Measurements from ENCODE around the gene LIME1.
A peak's percentile ranks its signal among the peaks of the same experiment; 100 is the strongest.

LIME1 gene

GRCh38 chr20:63735859-63736718 lies at the start of gene LIME1:
TSS of gene LIME1 (plus strand) at chr20:63736664. CDS start at chr20:63737550, 886 bp downstream.
- DNase-seq (ENCODE audit: low read depth in 1 of 2, low spot score in 1 of 2), result peak in 1 of 2 donors; percentile 53

GRCh38 chr20:63687419-63688178 lies 48.9 kb upstream of the LIME1 start:
- no peak for DNase-seq (ENCODE audit: low read depth in 1 of 2, low spot score in 1 of 2)

- no peak for DNase-seq (ENCODE audit: low read depth in 1 of 2, low spot score in 1 of 2)
These were observed 48.0 kb upstream of the LIME1 start for GRCh38 chr20:63688228-63689045.

GRCh38 chr20:63689046-63690002 lies 47.1 kb upstream of the LIME1 start:
- no peak for DNase-seq (ENCODE audit: low read depth in 1 of 2, low spot score in 1 of 2)

- no peak for DNase-seq (ENCODE audit: low read depth in 1 of 2, low spot score in 1 of 2)
These were observed 46.2 kb upstream of the LIME1 start for GRCh38 chr20:63690003-63690897.

GRCh38 chr20:63690898-63691710 lies 45.4 kb upstream of the LIME1 start:
- DNase-seq (ENCODE audit: low read depth in 1 of 2, low spot score in 1 of 2), result no peak

GRCh38 chr20:63691711-63692435 lies 44.6 kb upstream of the LIME1 start:
- DNase-seq (ENCODE audit: low read depth in 1 of 2, low spot score in 1 of 2), result no peak

GRCh38 chr20:63692436-63693082 lies 43.9 kb upstream of the LIME1 start:
- DNase-seq (ENCODE audit: low read depth in 1 of 2, low spot score in 1 of 2), result no peak

GRCh38 chr20:63693083-63693732 lies 43.3 kb upstream of the LIME1 start:
- no peak for DNase-seq (ENCODE audit: low read depth in 1 of 2, low spot score in 1 of 2)

- no peak for DNase-seq (ENCODE audit: low read depth in 1 of 2, low spot score in 1 of 2)
These were observed 42.5 kb upstream of the LIME1 start for GRCh38 chr20:63693733-63694583.

- DNase-seq (ENCODE audit: low read depth in 1 of 2, low spot score in 1 of 2), result no peak
These were observed 41.7 kb upstream of the LIME1 start for GRCh38 chr20:63694584-63695423.

GRCh38 chr20:63695424-63696305 lies 40.8 kb upstream of the LIME1 start:
- no peak for DNase-seq (ENCODE audit: low read depth in 1 of 2, low spot score in 1 of 2)

GRCh38 chr20:63696306-63696627 lies 40.2 kb upstream of the LIME1 start:
- no peak for DNase-seq (ENCODE audit: low read depth in 1 of 2, low spot score in 1 of 2)

Data from stimulated activated CD4-positive, alpha-beta T cell treated with anti-CD3 and anti-CD28 coated beads, Interleukin-15, amount 100 ng/mL, for 1 hour (primary cell).